ENCODE results near the gene MIEF2.

MIEF2 gene

DNA sequence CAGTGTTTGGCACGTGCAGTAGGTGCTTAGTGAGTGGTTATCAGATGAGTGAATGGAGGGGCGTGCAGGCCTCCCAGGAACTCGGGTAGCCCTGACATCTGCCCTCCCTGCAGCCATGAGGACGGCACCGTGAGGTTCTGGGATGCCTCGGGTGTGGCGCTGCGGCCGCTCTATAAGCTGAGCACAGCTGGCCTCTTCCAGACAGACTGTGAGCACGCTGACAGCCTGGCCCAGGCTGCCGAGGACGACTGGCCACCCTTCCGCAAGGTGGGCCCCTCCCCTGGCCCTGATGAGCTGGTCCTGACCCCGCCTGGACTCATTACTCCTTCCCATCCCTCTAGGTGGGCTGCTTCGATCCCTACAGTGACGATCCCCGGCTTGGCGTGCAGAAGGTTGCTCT lies 24.0 kb upstream of the MIEF2 start:
- no peak for DNase-seq

DNA sequence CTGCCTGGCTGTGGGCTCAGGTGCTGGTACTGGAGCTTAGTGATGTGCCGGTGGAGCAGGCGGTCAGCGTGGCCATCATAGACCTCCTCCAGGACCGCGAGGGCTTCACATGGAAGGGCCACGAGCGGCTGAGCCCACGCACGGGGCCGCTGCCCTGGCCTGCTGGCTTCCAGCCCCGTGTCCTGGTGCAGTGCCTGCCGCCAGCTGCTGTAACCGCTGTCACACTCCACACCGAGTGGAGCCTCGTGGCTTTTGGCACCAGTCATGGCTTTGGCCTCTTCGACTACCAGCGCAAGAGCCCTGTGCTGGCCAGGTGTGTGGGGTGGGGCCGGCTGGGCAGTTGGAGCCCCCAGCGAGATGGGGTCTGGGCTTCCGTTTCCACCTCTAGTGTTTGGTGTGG lies 23.0 kb upstream of the MIEF2 start:
- no peak for DNase-seq

DNA sequence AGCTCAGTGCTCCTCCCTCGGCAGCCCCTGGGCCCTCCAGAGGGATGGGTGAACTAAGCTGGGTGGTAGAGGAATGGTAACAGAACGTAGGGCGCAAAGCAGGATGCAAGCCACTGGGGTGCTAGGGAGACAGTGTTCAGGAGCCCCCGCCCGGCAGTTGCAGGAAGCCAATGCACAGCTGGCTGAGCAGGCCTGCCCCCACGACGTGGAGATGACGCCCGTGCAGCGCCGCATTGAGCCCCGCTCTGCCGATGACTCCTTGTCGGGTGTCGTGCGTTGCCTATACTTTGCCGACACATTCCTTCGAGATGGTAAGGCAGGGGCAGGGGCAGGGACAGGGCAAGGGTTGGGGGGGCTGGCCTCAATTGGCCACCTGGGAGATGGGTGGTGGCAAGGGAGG lies 22.2 kb upstream of the MIEF2 start:
- DNase-seq, result no peak

DNA sequence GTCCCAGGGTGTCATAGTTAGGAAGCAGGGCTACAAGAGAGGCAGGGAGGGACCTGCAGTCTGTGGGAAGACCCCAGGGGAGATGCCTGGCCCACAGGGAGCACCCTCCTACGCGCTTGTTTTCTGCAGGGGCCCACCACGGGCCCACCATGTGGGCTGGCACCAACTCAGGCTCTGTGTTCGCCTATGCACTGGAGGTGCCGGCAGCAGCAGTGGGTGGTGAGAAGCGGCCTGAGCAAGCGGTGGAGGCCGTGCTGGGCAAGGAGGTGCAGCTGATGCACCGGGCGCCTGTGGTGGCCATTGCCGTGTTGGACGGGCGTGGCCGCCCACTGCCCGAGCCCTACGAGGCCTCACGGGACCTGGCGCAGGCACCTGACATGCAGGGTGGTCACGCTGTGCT lies 20.0 kb upstream of the MIEF2 start:
- DNase-seq, result no peak

DNA sequence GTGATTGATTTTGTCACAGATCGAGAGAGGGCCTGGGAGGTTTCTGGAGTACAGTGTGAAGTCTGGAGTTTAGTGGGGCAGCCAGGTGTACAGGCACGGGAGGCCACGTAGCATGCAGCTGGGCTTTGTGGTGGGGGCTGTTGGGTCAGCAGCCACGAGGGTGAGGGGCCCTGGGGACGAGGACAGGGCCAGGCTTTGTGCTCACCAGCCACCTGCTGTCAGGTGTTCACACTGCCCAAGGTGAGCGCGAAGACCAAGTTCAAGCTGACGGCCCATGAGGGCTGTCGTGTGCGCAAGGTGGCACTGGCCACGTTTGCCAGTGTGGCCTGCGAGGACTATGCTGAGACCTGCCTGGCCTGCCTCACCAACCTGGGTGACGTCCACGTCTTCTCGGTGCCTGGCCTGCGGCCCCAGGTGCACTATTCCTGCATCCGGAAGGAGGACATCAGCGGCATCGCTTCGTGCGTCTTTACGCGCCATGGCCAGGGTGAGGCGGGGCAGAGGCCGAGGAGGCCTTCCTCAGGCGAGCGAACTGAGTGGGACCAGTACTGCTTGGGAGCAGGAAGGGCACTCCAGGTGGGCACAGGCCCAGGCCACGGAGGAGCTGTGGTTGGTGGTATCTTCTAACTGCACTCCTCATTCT lies 19.1 kb upstream of the MIEF2 start:
- DNase-seq, result no peak

DNA sequence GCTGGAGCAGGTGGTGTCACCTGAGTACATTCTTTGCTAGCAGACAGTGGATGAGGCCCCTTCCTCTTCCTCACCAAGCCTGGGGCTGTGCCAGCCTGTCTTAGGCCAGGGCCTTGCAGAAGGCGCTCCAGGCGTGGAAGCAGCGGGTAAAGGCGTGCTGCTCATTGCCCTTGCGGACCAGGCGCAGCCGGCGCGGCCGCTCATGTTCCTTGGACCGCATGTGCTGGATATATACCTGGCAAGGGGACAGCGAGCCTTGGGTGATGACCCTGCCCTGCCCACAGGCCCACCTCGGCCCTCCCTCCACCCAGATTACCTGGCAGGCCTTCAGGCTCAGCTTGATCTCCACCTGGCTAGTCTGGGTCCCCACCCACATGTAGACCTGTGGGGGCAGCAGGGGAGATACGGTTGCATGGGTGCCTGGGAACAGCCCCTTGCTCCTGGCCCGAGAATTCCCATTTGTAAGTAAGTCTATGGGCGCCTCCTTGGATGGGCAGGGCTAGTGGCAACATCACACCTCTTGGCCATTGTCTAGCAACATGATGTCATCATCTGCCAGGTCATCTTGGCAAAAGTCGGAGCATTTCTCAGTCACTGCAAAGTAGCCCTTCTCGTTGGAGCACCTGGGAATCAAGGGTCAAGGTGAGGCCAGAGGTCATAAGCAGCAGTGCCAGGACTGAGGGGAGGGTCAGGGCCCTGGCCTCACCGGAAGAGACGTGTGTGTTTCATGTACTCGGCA lies 15.3 kb upstream of the MIEF2 start:
- DNase-seq, result no peak

DNA sequence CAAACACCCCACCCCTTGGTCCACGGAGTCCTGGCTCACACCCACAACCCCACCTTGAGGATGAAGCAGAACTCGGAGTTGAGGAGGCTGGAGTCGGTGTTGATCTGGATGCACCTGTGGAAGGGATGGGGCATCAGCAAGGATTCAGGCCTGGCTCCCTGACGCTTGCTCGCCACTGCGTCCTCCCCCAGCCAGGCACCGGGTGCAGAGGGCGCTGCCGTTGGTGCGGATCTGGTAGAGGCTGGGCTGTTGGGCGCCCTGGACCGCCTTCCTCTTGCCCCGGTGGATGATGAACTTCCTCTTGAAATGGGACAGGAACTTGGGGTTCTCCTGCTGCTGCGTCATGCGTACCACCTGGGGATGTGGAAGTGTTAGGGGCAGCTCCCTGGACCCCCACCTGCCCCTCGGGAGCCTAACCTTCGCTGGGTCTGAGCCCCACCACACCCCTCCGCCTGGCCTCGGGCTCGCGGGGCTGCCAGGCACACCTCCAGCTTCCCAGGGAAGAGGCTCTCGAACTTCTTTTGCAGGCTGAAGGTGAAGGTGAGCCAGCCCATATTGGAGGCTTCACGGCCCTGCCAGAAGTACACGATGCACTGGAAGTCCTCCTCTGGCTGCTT lies 14.2 kb upstream of the MIEF2 start:
- no peak for DNase-seq

DNA sequence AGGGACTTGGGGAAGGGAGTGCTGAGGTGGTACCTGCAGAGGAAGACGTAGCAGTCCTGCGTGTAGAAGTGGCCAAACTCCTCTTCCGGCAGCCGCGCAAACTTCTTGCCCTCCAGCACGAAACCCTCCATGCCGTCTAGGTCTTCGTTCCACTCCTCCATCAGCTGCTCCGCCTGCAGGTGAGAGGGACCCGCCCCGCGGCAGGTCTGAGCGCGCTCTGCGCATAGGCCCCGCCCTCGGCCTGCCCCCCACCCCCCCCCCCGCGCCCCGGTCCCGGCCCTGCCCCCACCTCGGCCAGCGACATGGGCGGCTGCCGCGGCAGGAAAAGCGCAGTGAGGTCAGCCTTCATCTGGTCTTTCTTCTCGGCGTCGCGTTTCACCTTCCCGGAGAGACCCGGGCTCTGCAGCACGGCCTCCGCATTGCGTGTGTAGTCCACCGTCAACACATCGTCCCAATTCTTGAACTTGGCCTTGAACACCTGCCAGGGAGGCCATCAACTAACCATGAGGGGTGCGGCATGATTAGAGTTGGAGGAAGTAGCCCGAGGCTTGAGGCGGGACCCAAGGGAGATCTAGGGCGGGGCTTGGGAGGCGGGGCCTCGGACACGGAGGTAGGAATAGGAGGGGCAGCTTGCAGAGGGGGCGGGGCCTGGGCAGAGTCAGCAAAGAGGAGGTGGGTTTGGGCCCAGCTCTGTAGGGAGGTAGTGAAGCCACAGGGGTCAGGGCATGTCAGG lies 13.4 kb upstream of the MIEF2 start:
- DNase-seq, result no peak

DNA sequence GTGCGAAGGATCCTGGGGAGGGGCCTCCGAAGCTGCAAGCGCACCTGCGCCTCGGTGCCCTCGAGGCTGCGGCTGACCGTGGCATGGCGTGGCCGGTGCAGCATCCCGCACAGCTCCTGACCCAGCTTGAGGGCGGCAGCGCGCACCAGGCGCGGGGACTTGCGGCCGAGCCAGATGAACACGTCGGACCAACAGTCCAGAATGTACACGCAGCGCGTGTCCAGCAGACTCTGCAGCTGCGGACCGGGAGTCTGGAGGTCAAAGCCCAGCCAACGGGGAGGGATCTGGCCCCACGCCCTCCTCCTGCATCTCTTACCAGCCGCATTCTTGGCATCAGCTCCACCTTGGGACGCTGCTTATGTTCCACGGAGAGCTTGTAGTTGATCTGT lies 12.9 kb upstream of the MIEF2 start:
- no peak for DNase-seq

DNA sequence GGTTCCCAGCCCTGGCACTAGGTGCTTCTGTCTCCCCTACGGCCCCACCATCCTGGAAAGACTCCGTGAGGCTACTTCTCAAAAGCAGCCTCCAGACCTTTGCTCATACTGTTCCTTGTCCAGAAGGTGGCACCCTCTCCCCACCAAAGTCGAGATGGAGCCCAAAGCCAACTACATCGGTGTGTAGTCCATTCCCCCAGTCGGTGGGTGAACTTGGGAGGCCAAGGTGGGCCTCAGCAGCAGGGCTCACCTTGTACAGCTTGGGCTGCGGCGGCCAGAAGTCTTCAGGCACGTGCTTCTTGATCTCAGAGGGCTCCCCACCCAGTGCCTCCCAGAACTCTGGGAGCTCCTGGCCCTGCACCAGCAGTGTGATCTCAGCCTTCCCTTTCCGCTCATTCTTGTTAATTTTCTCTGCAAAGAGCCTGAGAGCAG lies 12.1 kb upstream of the MIEF2 start:
- DNase-seq, result peak; percentile 49

DNA sequence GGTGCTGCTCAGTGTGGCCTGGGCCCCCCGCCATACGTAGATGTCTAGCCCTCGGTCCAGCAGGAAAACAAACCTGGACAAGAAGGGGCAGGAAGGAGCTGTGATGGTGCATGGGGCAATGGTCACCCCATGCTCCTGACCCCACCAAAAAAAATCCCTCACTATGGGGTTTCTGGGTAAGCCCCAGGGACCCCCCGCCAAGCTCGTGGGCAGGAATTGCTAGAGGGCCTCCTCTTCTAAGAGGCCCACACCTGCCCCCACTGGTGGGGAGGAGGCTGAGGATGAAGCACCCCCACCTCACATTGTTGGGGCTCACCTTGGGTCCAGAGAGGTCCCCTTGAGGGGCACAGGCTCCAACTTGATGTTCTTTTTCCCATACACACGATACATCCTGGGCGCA lies 11.7 kb upstream of the MIEF2 start:
- no peak for DNase-seq

DNA sequence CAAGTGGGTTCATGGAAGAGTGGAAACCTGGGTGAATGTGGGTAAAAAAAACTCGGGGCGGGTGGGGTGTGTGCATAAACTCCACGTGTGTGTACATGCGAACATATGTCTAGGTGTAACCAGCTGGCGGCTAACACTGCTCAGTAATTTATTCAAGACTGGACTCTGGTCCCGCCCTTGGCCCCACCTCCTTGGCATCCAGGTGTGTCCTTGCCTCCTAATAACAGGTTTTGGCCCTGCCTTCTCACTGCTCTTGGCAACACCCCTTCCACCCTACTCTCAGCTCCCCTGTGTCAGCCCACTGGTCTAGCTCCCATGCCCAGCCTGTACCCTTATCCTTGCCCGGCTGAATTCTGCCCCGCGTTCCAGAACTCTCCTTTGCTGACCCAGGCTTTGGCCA lies 10.2 kb upstream of the MIEF2 start:
- DNase-seq, result no peak

DNA sequence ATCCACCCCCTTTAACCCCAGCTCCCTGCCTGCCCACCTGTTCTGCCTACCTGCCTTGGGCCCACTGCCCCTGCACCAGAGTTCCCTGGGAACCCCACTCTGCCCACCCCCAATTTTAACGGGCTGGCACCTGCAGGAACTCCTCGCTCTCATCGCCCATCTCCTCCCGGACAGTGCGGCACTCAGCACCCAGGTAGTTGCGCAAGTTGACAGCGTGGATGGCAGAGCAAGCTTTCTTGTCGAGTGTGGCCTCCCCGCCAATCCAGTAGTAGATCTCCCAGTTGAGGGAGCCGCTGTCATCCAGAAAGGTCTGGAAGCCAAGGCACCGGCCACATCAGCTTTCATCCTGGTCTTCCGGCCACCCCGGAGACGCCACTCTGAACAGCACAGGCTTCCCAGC lies 9.8 kb upstream of the MIEF2 start:
- DNase-seq, result no peak

DNA sequence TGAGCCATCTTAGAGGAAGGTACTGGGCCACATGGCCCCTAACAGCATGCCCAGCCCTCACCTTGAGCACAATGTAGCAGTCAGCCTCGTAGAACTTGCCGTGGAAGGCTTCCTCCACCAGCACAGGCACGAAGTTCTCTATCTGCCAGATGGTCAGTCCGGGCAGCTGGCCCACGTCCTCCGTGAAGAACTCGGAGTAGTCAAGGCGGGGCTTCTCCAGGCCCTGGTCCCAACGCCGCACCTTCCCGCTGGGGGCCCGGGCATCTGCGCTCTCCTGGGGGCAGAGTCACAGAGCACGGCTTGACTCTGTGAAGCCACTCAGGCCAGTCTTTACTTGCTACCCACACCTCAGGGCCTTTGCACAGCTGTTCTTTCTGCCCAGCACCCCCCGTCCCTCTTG lies 9.3 kb upstream of the MIEF2 start:
- no peak for DNase-seq

DNA sequence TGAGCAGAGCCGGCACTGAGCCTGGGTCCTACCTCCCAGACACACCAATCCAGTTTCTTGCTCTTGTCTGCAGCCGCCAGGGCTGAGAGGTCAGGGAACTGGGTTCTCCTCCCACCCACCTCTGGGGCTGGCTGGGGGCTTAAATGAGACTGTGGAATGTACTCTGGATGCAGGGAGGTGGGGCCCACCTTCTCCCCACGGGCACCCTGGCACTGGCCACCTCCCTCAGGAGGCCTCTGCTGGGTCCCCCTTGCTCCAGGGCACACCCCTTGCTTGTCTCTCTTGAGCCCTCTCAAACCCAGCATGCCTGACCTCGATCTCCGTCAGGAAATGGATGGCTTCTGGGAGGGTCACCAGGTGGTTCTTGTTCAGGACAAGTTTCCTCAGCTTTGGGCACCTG lies 8.3 kb upstream of the MIEF2 start:
- DNase-seq, result no peak

DNA sequence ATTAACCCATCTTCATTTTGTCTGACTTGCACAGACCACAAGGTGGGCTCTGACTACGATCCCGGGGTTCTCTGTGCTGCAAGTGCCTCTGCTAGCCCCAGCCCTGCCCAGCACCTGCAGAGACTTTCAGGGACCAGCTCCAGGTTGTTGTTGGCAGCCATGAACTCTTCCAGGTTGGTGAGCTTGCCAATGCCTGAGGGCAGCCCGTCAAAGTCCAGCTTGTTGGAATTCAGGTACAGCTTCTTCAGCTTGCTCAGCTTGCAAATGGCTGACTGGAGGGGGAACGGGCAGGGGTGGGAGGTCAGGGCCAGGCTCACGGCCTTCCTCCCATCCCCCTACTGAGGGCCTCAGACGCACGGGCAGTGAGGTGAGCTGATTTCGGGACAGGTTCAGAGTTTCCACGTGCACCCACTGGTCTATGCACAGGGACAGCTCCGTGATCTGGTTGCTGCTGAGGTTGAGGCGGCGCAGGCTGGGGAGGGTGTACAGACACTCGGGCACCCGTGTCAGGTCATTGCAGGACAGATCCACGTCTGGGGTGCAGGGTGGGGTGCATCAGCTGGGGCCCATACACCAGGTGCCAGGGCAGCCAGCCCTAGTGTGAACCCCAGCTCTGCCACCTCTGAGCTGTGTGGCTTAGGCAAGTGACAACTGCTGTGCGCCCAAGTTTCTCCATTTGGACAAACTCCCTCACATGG lies 7.1 kb upstream of the MIEF2 start:
- DNase-seq, result no peak

DNA sequence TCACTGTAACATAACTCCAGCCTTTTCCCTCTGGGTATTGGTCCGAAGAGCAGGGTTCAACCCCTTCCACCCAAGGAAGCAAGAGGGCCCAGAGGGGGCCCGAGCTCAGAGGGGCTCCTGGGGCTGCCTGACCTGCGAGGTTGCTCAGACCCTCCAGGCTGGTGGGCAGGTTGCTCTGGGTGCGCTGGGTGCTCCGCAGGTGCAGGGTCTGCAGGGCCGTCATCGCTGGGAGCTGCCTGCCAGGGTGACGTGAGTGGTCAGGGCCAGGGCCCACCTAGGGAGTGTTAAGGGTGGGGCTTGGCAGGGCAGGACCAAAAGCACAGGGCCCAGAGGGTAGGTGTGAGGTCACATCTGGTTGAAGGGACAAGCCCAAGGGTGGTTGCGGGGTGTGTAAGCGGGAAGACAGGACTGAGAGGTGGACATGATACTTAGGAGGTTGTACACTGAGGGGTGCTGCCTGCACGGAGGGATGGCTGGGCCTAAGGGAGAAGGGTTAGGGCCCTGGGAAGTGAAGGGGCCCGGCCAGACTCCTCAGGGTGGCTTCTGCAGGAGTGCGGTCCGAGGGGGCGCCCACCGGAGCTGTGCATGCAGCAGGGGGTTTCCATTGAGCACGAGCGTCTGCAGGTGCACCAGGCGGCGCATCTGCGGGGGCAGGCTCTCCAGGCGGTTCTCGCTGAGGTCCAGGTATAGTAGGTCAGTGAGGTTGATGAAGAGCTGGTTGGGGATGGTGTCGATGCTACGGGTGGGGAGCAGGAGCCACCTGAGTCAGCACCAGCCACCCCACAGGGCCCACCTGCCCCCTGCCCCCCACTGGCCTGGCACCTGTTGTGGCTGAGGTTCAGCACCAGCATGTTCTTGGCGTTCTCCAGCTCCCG lies 6.3 kb upstream of the MIEF2 start:
- no peak for DNase-seq

DNA sequence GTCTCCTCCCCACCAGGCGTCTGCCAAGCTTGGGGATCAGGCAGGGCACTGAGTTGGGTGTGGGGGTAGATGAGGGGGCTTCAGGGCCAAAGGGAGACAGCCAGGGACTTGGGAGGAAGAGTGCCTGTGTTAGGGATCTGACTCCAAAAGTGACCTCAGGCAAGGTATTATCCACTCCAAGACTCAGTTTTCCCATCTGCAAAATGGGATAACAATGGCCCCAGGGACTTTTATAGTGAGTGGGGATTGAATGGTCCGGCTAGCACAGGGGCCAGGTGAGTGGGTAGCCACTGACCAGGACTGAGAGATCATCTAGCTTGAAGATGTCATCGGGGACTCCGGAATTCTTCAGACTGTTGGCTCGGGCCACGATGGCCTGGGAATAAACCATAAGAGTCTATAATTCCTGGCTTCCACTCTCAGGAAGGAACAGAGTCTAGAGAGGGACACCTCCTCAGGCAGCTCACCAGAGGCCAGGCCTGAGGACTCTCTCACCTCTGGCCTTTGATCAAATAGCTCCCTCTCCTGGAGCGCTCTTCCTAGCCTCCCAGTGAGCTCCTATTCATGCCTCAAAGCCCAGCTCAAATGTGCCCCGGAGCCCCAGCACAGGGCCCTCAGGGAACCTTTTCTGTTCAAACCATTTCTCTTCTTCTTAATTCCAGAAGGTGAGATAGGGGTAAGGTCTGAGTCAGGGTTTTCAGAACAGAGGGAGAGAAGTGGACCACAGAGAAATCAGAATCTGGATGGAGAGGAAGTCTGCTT lies 5.4 kb upstream of the MIEF2 start:
- no peak for DNase-seq

DNA sequence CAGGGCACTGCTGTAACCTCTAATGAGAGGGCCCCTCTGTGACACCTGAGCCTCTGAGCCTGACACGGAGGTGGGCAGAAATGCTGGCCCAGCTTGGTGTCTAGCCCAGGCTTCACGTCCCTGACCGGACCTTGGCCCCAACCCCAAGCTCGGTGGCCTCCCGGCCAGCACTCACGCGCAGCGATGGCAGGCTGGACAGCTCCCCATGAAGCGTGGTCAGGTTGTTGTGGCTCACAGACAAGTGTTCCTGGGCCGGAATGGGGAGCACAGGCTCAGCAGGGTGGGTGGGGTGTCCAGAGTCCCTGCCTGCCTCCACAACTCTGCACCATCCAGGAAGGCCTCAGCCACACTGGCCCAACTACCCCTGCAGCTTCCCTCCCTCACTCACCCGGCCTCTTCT lies 4.1 kb upstream of the MIEF2 start:
- no peak for DNase-seq

DNA sequence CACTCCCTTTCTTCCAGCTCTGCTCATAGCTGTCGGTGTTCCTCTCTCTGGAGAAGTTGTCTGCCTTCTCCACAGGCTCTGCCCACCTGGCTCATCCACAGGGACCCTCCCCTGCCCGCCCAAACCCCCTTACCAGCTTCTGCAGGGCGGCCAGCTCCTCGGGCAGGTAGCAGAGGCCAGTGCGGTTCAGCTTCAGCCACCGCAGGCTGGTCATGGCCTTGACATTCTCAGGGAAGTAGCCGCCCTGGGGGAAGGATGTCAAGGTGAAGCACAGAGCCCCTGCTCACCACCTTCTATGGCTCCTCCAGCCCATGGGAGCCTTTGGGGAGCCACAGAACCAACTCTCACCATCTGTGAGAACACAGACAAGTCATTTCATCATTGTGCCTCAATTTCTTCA lies 3.7 kb upstream of the MIEF2 start:
- DNase-seq, result no peak

DNA sequence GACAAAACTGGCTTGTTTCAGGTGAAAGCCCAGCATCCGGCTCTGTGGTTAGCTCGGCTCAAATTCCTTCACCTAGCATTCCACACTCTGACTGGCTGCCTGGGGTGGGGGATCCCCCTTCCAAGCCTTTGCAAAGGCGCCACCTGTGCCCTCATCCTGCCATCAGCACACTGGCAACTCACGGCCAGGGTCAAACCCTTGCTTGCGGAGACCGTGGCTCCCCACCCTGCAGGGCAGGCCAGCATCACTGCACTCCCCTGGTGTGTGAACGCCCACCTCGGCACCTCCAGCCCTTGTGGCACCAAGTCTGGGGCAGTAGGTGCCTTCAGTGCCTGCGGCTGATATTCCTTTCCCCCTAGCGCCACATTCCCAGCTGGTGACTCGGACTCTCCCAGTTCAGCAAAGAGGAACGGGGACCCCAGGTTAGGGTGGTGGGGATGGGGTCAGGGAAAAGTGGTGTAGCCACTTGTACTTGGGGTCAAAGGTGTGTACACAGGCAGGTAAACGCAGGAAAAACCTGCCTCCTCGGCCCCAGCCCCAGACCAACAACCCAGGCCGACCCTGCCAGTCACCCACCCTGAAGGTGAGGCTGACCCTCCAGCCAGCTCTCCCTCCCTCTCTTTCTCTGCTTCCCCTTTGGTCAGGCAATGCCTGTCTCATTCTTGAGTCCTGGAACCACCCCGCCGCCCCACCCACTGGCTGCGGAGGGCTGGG lies 3.0 kb upstream of the MIEF2 start:
- DNase-seq, result no peak
